Lower lobe of right lung (tissue), 2 donors: ENCODE results near the gene CD244. TPM values are rescaled to one million over a fixed set of nuclear protein-coding genes. Genes with fewer than 3 reads are reported as not detected.

Source experiments
- ATAC-seq, 2 donors: fragments of 200-7000 bp; cut with Tn5 transposase; one replicate each; pipeline ENCODE4 v1.9.1; 2020 to 2022; ENCODE audit warnings: mild to moderate bottlenecking in 2 of 2, moderate library complexity in 2 of 2
- DNase-seq: peaks from one replicate; pipeline ENCODE4 v3.0.0-alpha.2; 2020
- H3K27ac ChIP-seq: fragments of 200-600 bp; one replicate; pipeline ENCODE4 v1.8.0; 2022
- H3K27me3 ChIP-seq: fragments of 200-600 bp; one replicate; pipeline ENCODE4 v1.8.0; 2022; ENCODE audit warnings: low read depth
- H3K36me3 ChIP-seq: fragments of 200-600 bp; one replicate; pipeline ENCODE4 v1.8.0; 2022; ENCODE audit warnings: mild to moderate bottlenecking
- H3K4me1 ChIP-seq: fragments of 200-600 bp; one replicate; pipeline ENCODE4 v1.8.0; 2022
- H3K4me3 ChIP-seq: fragments of 200-600 bp; one replicate; pipeline ENCODE4 v1.8.0; 2022; ENCODE audit warnings: mild to moderate bottlenecking
- H3K9me3 ChIP-seq: fragments of 200-600 bp; one replicate; pipeline ENCODE4 v1.8.0; 2022
- CTCF ChIP-seq: fragments of 200-600 bp; IDR thresholded peaks from one replicate; pipeline ENCODE4 v1.8.0; 2022; ENCODE audit warnings: antibody characterized with exemption, mild to moderate bottlenecking
- intact Hi-C: fragments of 100-400 bp; cut with DNase I; formaldehyde crosslinking; loops from one replicate; pipeline ENCODE4 v1.11.0; 2022
- total RNA-seq: library from RNA; stranded (reverse); fragmentation: NEBNext Ultra II Directional; extraction: Animal tissue kit (Norgen Biotek cat#: 25700); gene quantifications from one replicate; pipeline ENCODE4 v1.2.1, GENCODE V29; 2021
- donor health status: DM: no; HTN: yes; CAD: no; lungs with severe emphysema.

Gene CD244
- total RNA-seq, 1 donor from 2014 or later, result 4.5 TPM

GRCh38 chr1:160781914-160782689, 80.6 kb downstream of the CD244 start:
- no peaks in the 10 kb centered on the region for H3K36me3 ChIP-seq
- H3K27ac ChIP-seq, result peak overlapping the region; percentile 70
- ATAC-seq, result peak; percentile 52 to 66
- no peak for DNase-seq
- H3K9me3 ChIP-seq, result no peaks in the 10 kb centered on the region
- no peak for TF ChIP-seq CTCF
- no peaks in the 10 kb centered on the region for H3K27me3 ChIP-seq
- intact Hi-C loops, result no loop called here
- H3K4me1 ChIP-seq, result peaks cover 15% of the 10 kb centered on the region
- H3K4me3 ChIP-seq, result no peak overlapping the region

GRCh38 chr1:160781186-160781766, 81.4 kb downstream of the CD244 start:
- H3K4me1 ChIP-seq, result peaks cover 15% of the 10 kb centered on the region
- intact Hi-C loops, result no loop called here
- H3K27me3 ChIP-seq, result no peaks in the 10 kb centered on the region
- no peaks in the 10 kb centered on the region for H3K9me3 ChIP-seq
- H3K4me3 ChIP-seq, result no peak overlapping the region
- H3K36me3 ChIP-seq, result no peaks in the 10 kb centered on the region
- DNase-seq (peak; percentile 54), ATAC-seq (peak; percentile 90 to 94)
- no peak for TF ChIP-seq CTCF
- peak overlapping the region; percentile 70 for H3K27ac ChIP-seq

GRCh38 chr1:160780398-160780755, 82.3 kb downstream of the CD244 start:
- DNase-seq, result no peak
- no peaks in the 10 kb centered on the region for H3K36me3 ChIP-seq
- ATAC-seq, result no peak
- no peaks in the 10 kb centered on the region for H3K9me3 ChIP-seq
- H3K27me3 ChIP-seq, result no peaks in the 10 kb centered on the region
- H3K27ac ChIP-seq, result no peak overlapping the region
- H3K4me3 ChIP-seq, result no peak overlapping the region
- no peak for TF ChIP-seq CTCF
- H3K4me1 ChIP-seq, result peaks cover 15% of the 10 kb centered on the region
- intact Hi-C loops, result no loop called here

Other genes with a start within 250 kb of the CD244 start
- 1.4 TPM for gene SLAMF1, start 215.8 kb downstream of the CD244 start, total RNA-seq
- gene CD48, start 151.1 kb downstream of the CD244 start, total RNA-seq, result 26.3 TPM
- gene SLAMF7, start 123.6 kb downstream of the CD244 start, total RNA-seq, result 7.9 TPM
- gene LY9, start 66.7 kb downstream of the CD244 start, total RNA-seq, result 1.8 TPM
- gene ITLN1, start 22.3 kb upstream of the CD244 start, total RNA-seq, result 2.7 TPM
- gene ITLN2, start 91.9 kb upstream of the CD244 start, total RNA-seq, result 30.7 TPM
- gene F11R, start 158.3 kb upstream of the CD244 start, total RNA-seq, result 162 TPM
- 63.2 TPM for gene TSTD1, start 176.1 kb upstream of the CD244 start, total RNA-seq
- 81.8 TPM for gene USF1, start 183.1 kb upstream of the CD244 start, total RNA-seq
- 63.7 TPM for gene ARHGAP30, start 207.0 kb upstream of the CD244 start, total RNA-seq
- gene NECTIN4, start 226.7 kb upstream of the CD244 start, total RNA-seq, result 6.2 TPM
- 7.2 TPM for gene KLHDC9, start 235.5 kb upstream of the CD244 start, total RNA-seq